HTERT RPE-1 (cell line): ENCODE measurements around the gene AP5S1.
"Not testable (repeated sequence)": the region's sequence is repeated elsewhere in the genome, so short reads cannot be mapped to it uniquely, and the experiment has no call there.

Experiments used
- in situ Hi-C: fragments of 300-500 bp; cut with MboI; formaldehyde crosslinking; loops from 4 replicates; pipeline ENCODE4 v1.14.3; 2020; ENCODE audit warnings: low sequenced_read_pairs

AP5S1 gene

DNA sequence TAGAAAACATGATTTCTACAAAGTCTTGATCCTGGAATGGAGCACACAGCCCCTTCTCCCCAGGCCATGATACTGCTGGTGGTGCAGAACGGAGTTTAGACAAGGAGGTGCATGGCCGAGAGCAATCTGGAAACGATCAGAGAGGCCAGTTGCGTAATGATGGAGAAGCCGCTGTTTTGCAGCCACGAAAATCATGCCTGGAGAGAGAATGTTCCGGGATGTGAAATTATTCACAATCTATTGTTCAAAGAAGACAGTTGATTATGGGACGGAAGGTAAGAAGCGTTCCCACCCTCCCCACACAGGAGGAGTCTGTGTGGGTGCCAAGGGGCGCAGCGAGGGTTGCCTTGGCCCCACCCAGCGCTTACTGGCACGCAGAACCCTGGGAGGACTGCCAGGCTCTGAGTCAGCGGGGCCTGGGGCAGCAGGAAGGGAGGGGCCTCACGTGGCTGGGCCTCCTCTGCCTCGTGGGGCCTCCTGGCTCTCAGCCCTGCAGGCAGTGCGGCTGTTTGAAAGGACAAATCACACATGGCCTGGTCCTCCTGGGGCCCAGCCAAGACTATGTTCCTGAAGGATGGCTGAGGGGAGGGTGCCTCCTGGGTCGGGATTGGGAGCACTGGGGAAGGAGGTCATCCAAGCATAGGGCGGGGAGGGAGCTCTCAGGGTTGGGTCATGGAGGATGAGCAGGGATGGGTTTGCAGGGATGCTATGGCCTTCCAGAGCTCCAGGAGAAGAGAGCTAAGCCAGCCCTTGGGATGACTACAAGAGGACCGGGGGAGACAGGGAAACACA lies 8.7 kb upstream of the AP5S1 start:
- in situ Hi-C loops, result no loop called here

DNA sequence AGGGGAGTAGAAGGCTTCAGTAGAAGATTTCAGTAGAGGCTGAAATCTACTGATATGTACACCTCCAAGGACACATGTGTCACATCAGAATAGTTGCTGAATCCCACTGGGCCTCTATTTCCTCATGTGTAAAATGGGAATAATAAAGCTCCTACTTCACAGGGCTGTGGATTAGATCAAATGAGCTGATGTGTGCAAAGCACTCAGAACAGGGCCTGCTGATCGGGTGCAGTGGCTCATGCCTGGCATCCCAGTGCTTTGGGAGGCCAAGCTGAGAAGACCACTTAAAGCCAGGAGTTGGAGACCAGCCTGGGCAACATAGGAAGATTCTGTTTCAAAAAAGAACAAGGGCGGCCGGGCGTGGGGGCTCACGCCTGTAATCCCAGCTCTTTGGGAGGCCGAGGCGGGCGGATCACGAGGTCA lies 8.1 kb upstream of the AP5S1 start:
- in situ Hi-C loops, result no loop called here

DNA sequence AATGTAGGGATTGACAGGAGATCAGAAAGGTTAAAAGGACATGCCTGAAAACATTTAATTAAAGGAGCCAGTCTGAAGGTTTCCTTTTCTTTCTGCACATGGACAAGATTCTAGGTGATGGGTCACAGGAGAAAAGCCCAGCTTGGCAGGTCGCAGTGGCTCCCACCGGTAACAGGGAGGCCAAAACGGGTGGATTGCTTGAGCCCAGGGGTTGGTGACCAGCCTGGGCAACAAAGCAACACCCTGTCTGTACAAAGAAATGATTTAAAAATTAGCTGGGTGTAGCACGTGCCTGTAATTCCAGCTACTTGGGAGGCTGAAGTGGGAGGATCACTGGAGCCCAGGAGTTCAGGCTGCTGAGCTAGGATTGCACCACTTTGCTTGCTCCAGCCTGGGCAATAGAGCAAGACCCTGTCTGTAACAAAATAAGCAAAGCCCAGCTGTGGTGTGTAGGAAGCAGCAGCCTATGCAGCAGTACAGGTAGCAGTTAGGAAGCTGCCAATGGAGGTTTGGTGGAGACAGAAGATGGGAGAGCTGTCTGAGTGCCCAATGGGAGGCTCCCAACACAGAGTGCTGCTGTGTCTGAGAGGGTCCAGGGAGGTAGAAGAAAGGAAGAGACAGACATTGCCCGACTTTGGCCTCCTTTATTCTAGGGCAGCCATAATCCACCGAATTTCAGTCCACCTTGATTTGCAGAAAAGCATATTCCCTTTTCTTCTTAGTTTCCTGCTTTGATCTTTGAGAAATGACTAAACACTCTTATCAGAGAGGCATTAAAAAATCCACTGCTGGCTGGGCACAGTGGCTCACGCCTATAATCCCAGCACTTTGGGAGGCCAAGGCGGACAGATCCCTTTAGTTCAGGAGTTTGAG lies 7.1 kb upstream of the AP5S1 start:
- in situ Hi-C loops, result no loop called here

GRCh38 chr20:3813848-3814581 lies 6.3 kb upstream of the AP5S1 start:
- in situ Hi-C loops, result no loop called here

- in situ Hi-C loops, result no loop called here
These were observed 5.3 kb upstream of the AP5S1 start for GRCh38 chr20:3814928-3815495.

- in situ Hi-C loops, result no loop called here
These were observed 4.5 kb upstream of the AP5S1 start for GRCh38 chr20:3815703-3816315.

- in situ Hi-C loops, result no loop called here
These were observed 1.9 kb upstream of the AP5S1 start for GRCh38 chr20:3818155-3819151.

DNA sequence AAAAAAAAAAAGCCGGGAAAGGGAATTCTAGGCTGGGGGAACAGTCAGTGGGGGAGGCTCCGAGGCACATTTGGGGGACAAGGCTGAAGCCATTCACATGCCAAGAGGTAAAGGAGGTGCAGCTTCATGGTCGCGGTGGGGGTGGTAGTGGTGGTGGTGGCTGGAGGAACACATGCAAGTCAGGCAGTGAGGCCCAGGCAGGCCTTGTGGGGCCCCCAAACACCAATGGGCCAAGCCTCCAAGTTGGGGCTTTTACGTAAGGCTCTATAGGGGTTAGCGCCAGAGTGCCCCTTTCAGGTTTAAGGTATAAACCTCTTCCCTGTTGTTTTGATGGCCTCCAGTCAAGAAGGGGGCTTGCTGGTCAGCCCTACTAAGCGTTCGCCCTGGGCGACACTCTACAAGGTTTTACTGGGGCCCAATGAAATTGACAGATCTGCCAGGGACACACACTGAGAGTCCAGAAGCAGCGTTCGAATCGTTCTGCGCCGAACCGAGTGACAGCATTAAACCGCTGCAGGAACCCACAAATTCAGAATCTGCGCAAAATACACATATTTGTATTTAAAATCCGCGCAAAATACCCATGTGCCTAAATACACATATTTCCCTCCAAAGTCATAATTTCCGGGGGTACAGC lies 818 bp upstream of the AP5S1 start:
- in situ Hi-C loops, result no loop called here

DNA sequence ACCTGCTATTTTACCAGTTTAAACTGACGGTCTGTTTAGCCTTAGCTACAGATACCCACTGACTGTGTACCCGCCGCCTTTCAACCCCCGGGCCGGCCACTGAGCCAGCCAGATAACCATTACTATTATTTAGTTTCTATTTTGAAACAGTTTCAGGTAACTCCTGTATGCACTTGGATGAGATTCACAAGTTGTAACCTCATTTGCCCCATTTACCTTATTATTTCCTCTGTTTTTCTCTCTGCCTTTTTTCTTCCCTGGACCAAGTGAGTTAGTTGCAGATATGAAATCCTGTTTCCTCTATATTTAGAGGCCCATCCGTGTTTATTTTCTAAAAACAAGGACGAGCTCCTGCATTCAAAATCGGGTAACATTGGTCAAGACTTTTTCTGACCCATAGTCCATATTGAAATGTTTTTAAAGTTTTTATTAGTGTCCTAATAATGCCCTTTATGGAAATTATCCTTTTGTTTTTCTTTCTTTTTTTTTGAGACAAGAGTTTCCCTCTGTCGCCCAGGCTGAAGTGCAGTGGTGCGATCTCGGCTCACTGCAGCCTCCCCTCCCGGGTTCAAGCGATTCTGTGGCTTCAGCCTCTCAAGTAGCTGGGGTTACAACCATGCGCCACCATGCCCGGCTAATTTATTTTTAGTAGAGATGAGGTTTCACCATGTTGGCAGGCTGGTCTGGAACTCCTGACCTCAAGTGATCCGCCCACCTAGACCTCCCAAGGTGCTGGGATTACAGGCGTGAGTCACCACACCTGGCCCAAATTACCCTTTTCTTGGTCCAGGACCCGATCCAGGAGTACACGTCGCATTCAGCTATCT lies 767 bp downstream of the AP5S1 start:
- in situ Hi-C loops, result no loop called here

DNA sequence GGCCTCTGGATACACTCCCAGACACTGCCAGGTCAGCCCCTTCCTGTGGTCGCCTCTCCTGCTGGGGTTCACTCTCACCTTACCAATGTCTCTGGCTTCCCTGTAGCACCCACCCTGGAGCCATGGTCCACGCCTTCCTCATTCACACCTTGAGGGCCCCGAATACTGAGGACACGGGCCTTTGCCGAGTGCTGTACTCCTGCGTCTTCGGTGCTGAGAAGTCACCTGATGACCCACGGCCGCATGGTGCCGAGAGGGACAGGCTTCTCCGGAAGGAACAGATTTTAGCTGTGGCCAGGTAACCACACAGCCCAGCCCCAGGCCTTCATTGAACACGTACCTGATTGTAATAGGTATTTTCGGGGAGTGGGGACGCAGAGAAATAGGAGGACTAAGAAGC lies 1.6 kb downstream of the AP5S1 start:
- in situ Hi-C loops, result no loop called here

DNA sequence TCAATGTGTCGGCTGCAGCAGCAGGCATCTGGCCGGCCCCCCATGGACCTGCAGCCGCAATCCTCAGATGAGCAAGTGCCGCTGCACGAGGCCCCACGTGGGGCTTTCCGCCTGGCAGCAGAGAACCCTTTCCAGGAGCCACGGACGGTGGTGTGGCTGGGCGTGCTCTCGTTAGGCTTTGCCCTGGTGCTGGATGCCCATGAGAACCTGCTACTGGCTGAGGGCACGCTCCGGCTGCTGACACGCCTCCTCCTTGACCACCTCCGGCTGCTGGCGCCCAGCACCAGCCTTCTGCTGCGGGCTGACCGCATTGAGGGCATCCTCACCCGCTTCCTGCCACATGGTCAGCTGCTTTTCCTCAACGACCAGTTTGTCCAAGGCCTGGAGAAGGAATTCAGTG lies 3.5 kb downstream of the AP5S1 start:
- in situ Hi-C loops, result no loop called here

DNA sequence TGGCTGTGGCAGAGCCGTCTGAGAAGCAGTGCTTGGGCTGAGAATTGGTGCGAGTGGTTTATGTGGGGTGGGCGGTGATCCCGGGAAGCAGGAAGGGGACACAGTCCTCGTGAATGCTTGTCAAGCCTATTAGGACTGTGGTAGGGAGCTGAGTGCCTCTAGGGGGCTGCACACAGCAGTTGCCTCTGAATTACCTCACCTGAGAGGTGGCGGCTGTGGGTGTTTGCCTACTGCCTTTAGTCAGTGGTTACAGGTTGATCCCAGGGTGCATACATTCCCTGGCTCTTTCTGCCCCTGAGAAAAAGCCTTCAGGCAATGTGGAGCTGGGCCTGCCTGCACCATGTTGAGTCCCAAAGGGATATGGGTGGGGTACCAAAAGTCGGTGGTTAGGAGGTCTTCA lies 5.2 kb downstream of the AP5S1 start:
- in situ Hi-C loops, result no loop called here

DNA sequence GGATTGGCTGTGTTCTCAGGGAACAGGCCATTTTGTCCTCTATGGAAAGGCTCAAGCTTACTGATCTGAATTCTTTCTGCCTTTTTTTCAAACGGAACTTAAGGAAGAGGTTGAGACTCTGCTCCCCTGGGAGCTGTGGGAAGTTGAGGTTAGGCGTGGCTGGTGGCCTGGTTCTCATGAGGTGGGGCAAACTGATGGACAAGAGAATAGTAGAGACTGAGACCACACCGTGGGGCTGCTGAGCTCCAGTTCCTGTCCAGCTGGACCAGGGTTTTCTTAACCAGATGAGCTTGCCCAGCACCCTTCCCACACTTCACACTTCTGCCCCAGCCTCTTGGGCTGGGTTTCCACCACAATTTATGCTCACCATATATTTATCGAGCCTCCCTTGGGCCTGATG lies 6.1 kb downstream of the AP5S1 start:
- in situ Hi-C loops, result no loop called here

DNA sequence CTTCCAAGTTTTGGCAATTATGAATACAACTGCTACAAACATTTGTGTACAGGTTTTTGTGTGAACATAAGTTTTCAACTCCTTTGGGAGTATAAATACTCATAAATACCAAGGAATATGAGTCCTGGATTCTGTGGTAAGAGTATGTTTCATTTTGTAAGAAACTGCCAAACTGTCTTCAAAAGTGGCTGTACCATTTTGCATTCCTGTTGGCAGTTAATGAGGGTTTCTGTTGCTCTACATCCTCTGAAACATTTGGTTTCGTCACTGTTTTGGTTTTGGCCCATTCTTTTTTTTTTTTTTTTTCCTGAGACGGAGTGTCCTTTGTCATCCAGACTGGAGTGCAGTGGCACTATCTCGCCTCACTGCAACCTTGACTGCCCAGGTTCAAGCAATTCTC lies 8.5 kb downstream of the AP5S1 start:
- in situ Hi-C loops, result no loop called here

- in situ Hi-C loops, result not testable (repeated sequence)
These were observed 9.5 kb downstream of the AP5S1 start for GRCh38 chr20:3829891-3830290.

- in situ Hi-C loops, result no loop called here
These were observed 15.8 kb downstream of the AP5S1 start for GRCh38 chr20:3836132-3836531.

GRCh38 chr20:3839328-3839727 lies 19.0 kb downstream of the AP5S1 start:
- in situ Hi-C loops, result no loop called here

DNA sequence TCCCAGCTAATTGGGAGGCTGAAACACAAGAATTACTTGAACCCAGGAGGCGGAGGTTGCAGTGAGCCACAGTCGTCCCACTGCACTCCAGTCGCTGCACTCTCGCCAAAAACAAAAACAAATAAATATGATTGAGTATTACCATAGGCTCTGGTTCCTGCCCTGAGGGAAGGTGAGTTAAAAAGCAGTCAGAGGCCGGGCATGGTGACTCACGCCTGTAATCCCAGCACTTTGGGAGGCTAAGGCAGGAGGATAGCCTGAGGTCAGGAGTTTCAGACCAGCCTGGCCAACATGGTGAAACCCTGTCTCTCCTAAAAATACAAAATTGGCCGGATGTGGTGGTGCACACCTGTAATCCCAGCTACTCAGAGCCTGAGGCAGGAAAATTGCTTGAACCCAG lies 19.9 kb downstream of the AP5S1 start:
- in situ Hi-C loops, result not testable (repeated sequence)
